NCI-H128 (cell line): Measurements from ENCODE around the gene UBAP1L.
"Not testable (repeated sequence)": the region's sequence is repeated elsewhere in the genome, so short reads cannot be mapped to it uniquely, and the experiment has no call there.

Experiments used
- DNase-seq: peaks from one replicate; lab custom pipeline; 2025; ENCODE audit not compliant: unreplicated experiment; lab: John Stamatoyannopoulos, UW

Gene UBAP1L

DNA sequence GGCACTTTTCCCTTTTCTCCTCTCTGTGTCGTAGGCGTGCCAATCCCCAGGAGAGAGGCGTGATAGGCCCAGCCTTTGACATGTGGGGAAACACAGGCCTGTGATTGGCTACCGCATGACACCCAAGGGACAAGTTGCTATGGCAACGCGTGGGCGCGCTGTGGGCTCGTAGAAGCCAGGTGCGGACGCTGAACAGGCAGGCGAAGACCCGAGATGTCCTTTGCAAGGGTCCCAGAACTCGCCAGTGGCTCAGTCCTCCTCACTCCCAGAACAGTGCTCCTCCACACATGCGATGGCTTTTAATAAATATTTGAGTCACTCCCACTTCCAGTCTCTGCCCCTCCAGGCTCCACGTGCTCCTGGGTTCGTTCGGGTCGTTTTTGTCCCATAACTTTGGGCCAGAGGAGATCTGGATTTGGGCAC is 65.6 kb downstream of the UBAP1L start:
- DNase-seq, result peak; percentile 82

GRCh38 chr15:65048241-65048640 is 66.8 kb downstream of the UBAP1L start:
- DNase-seq, result no peak

DNA sequence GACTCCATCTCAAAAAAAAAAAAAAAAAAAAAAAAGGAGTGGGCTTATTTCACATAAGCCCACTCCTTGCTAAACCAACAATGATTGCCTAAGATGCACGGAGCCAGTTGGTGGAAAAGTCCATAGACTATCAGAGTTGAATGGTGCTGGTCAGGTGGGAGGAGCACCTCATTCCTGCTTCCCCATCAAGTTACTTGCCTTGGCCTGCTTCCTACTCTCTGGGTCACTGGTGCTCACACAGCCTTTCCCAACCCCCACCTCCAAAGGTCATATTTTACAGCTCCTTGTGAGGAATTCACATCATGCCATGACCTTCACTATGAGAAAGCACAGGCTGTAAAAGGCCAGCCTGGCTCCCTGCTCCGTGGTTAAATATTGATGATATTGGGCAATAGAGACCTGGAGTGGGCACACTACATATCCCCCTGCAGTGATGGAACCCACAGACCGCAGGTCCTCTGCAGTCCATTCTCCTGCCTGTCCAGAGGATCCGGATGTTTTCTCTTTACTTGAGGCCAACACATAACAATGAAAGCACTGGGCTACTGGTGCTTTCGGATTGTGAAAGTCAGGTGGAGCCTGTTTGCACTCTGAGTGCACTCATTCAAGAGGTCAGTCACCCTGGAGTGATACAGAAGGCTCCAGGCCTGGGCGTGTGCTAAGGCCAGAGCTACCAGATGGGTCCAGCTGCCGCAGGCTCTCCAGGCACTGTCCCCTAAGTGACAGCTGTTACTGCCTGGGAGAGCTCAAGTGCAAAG is 70.1 kb downstream of the UBAP1L start, which contains the start of gene SLC51B:
Gene SLC51B (plus strand): TSS at position 664 of the 758 bp plus-strand sequence. CDS start 4,618 bp downstream, outside the sequence.
- no peak for DNase-seq

DNA sequence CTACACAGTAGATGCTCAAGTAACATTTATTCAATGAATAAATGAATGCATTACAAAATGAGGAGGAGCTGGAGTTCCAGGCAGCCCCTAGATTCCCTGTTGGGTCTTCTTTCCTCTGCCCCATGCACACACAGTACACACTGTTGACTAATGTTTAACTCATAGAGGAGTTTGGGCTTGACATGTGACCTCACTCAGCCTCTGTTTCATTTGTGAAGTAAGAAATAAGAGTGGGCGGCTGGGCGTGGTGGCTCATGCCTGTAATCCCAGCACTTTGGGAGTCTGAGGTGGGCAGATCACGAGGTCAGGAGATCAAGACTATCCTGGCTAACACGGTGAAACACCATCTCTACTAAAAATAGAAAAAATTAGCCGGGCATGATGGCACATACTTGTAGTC is 70.8 kb downstream of the UBAP1L start:
- not testable (repeated sequence) for DNase-seq

- DNase-seq, result no peak
Observed at GRCh38 chr15:65042776-65043327, 72.1 kb downstream of the UBAP1L start.
